Esophagus muscularis mucosa (tissue), 4 donors: Measurements from ENCODE around the gene ADAR. TPM values are rescaled to one million over a fixed set of nuclear protein-coding genes. Genes with fewer than 3 reads are reported as not detected.

Experiments used
- DNase-seq: peaks from one replicate; pipeline ENCODE4 v3.0.0-alpha.2; 2017; ENCODE audit errors: extremely low spot score
- H3K27ac ChIP-seq, 4 donors: fragments of 200-600 bp; sonication (generic); replicated peaks in 1 of 4; 1 replicate in 3 of 4; 2 replicates in 1 of 4; pipeline ENCODE4 v1.5.1; 2016 to 2019; ENCODE audit warnings: mild to moderate bottlenecking in 1 of 4
- H3K27me3 ChIP-seq, 4 donors: fragments of 200-600 bp; sonication (generic); one replicate each; pipeline versions ENCODE4 v1.5.1 to v1.6.0; 2016 to 2019
- H3K36me3 ChIP-seq, 4 donors: fragments of 200-600 bp; sonication (generic); one replicate each; pipeline ENCODE4 v1.5.1; 2016 to 2019
- H3K4me1 ChIP-seq, 4 donors: fragments of 200-600 bp; sonication (generic); one replicate each; pipeline ENCODE4 v1.5.1; 2016 to 2019
- H3K4me3 ChIP-seq, 4 donors: fragments of 200-600 bp; sonication (generic); 1 replicate in 2 of 4; 2 replicates in 2 of 4; pipeline ENCODE4 v1.5.1; 2016 to 2019; ENCODE audit warnings: mild to moderate bottlenecking in 4 of 4, moderate library complexity in 1 of 4
- H3K9me3 ChIP-seq, 4 donors: fragments of 200-600 bp; sonication (generic); 1 replicate in 3 of 4; 2 replicates in 1 of 4; pipeline ENCODE4 v1.5.1; 2016 to 2019
- CTCF ChIP-seq, 3 experiments: fragments of 200-600 bp in 2 of 3; fragments of 450-650 bp in 1 of 3; sonication (generic) in 2 of 3; IDR thresholded peaks; one replicate each; pipeline ENCODE4 v1.5.1; 2017 to 2019; ENCODE audit warnings: antibody characterized with exemption in 3 of 3, mild to moderate bottlenecking in 2 of 3, moderate library complexity in 1 of 3
- EP300 ChIP-seq: sonication (generic); formaldehyde crosslinking; IDR thresholded peaks from one replicate; pipeline ENCODE4 v1.6.1; 2017; ENCODE audit warnings: antibody characterized with exemption
- POLR2A ChIP-seq: fragments of 450-650 bp; IDR thresholded peaks from one replicate; pipeline ENCODE4 v1.6.1; 2017; ENCODE audit warnings: antibody characterized with exemption, moderate library complexity, mild to moderate bottlenecking, low read depth
- POLR2AphosphoS5 ChIP-seq, 2 donors: sonication (generic); formaldehyde crosslinking; IDR thresholded peaks; one replicate each; pipeline ENCODE4 v1.6.1; 2017; ENCODE audit warnings: antibody characterized with exemption in 2 of 2
- WGBS: methylation state at CpG from one replicate; pipeline ENCODE4 v1.1.5; 2018; 5-methylcytosine and 5-hydroxymethylcytosine counted together
- intact Hi-C: fragments of 100-400 bp; cut with DNase I; formaldehyde crosslinking; loops from one replicate; pipeline ENCODE4 v1.15.1; 2023
- total RNA-seq, 4 donors: library from RNA; depleted of rRNA; stranded (reverse); fragments of >200 nt; gene quantifications; one replicate each; pipeline versions ENCODE4 v1.1.0 to v1.2.1, GENCODE V29; 2016

Gene ADAR
- total RNA-seq, 4 donors from 2014 or later, result 80.2 to 96.3 (median 87.1) TPM

- WGBS, result 87% methylated on average over 8 of the region's 8 CpGs
- H3K27me3 ChIP-seq, result no peaks in the 10 kb centered on the region
- H3K27ac ChIP-seq, result no peak overlapping the region
- DNase-seq, result no peak
- H3K4me3 ChIP-seq, result no peak overlapping the region
- intact Hi-C loops, result no loop called here
- TF ChIP-seq CTCF (IDR thresholded peaks at IDR 0.05) (no peak), POLR2A (no peak), POLR2AphosphoS5 (IDR thresholded peaks at IDR 0.05) (no peak), EP300 (no peak)
- no peaks in the 10 kb centered on the region for H3K9me3 ChIP-seq
- H3K36me3 ChIP-seq, result peaks cover 22 to 68% (median 63%) of the 10 kb centered on the region in 4 donors
- H3K4me1 ChIP-seq, result peaks cover 15 to 22% (median 20%) of the 10 kb centered on the region in 4 donors
Measured at GRCh38 chr1:154579374-154579773, 28.6 kb downstream of the ADAR start.

GRCh38 chr1:154578058-154578418, 29.9 kb downstream of the ADAR start:
- intact Hi-C loops, result no loop called here
- Histone ChIP-seq H3K36me3 (peaks cover 9 to 54% (median 50%) of the 10 kb centered on the region in 4 donors), H3K27ac (peak overlapping the region in 2 of 4 donors; percentile 28 to 39), H3K9me3 (no peaks in the 10 kb centered on the region), H3K4me1 (peaks cover 11 to 14% (median 11%) of the 10 kb centered on the region in 4 donors), H3K4me3 (no peak overlapping the region), H3K27me3 (no peaks in the 10 kb centered on the region)
- no peak for TF ChIP-seq POLR2A
- TF ChIP-seq CTCF (IDR thresholded peaks at IDR 0.05), result no peak
- no peak for TF ChIP-seq EP300
- TF ChIP-seq POLR2AphosphoS5 (IDR thresholded peaks at IDR 0.05), result no peak
- WGBS, result 47% methylated on average over 2 of the region's 6 CpGs
- DNase-seq, result no peak

- intact Hi-C loops, result no loop called here
- H3K27me3 ChIP-seq, result peaks cover 0 to 4% (median 0%) of the 10 kb centered on the region in 4 donors
- no peaks in the 10 kb centered on the region for H3K9me3 ChIP-seq
- H3K27ac ChIP-seq, result peak overlapping the region in 2 of 4 donors; percentile 28 to 39
- DNase-seq, result no peak
- H3K4me1 ChIP-seq, result peaks cover 11 to 14% (median 11%) of the 10 kb centered on the region in 4 donors
- TF ChIP-seq POLR2A, result no peak
- no peak for TF ChIP-seq CTCF (IDR thresholded peaks at IDR 0.05)
- WGBS, result 70% methylated on average over 4 of the region's 7 CpGs
- no peak overlapping the region for H3K4me3 ChIP-seq
- peaks cover 3 to 49% (median 45%) of the 10 kb centered on the region in 4 donors for H3K36me3 ChIP-seq
Measured at GRCh38 chr1:154577346-154578057, 30.5 kb downstream of the ADAR start.

GRCh38 chr1:154575951-154576566, 31.9 kb downstream of the ADAR start:
- WGBS, result 78% methylated on average over 8 of the region's 8 CpGs
- no peak overlapping the region for H3K4me3 ChIP-seq
- no peak for DNase-seq
- peaks cover 0 to 35% (median 31%) of the 10 kb centered on the region in 4 donors for H3K36me3 ChIP-seq
- intact Hi-C loops, result no loop called here
- TF ChIP-seq EP300 (no peak), POLR2A (no peak), CTCF (IDR thresholded peaks at IDR 0.05) (no peak), POLR2AphosphoS5 (IDR thresholded peaks at IDR 0.05) (no peak)
- no peaks in the 10 kb centered on the region for H3K9me3 ChIP-seq
- H3K27ac ChIP-seq, result no peak overlapping the region
- H3K27me3 ChIP-seq, result peaks cover 0 to 14% (median 0%) of the 10 kb centered on the region in 4 donors
- peaks cover 11 to 14% (median 11%) of the 10 kb centered on the region in 4 donors for H3K4me1 ChIP-seq
